HepG2 (cell line): Measurements from ENCODE around the gene CEP43. TPM values are rescaled to one million over a fixed set of nuclear protein-coding genes. Genes with fewer than 3 reads are reported as not detected.

ENCODE experiments used
- ATAC-seq: fragments of 200-7000 bp; cut with Tn5 transposase; 3 replicates; pipeline ENCODE4 v1.9.1; 2020; ENCODE audit warnings: mild to moderate bottlenecking, moderate library complexity
- BruUV-seq: library from RNA; stranded (reverse); fragments of 400-500 nt; replicated peaks from 2 replicates; lab custom pipeline; 2021; lab: Mats Ljungman, UMichigan
- CTCF ChIA-PET: fragments of 300-600 bp; formaldehyde crosslinking; extraction: SDS; loops from one replicate; lab custom pipeline; 2021; ENCODE audit warnings: low total read pairs, inconsistent platforms, low intra/inter-chr PET ratio; lab: Yijun Ruan, JAX
- POLR2A ChIA-PET: fragments of 350-600 bp; sonication (Branson Sonifier 250); formaldehyde crosslinking; loops from one replicate; lab custom pipeline; 2020; ENCODE audit warnings: antibody characterized with exemption, inconsistent platforms; lab: Yijun Ruan, JAX
- DNase-seq: peaks from one replicate; pipeline ENCODE4 v3.0.0-alpha.2; 2015; ENCODE audit warnings: low spot score
- FAIRE-seq: peaks from 3 replicates; lab custom pipeline; 2011; peaks lifted over from hg19 to GRCh38; lab: Jason Lieb, UNC
- H2AFZ ChIP-seq: one replicate; pipeline ENCODE4 v1.6.1; 2011; ENCODE audit warnings: low read length, inconsistent platforms
- H3K27ac ChIP-seq: fragments of 300-600 bp; 3 replicates; pipeline ENCODE4 v1.8.0; 2011; ENCODE audit warnings: mixed run types, mild to moderate bottlenecking, mixed read lengths, low read length, inconsistent platforms; ENCODE audit not compliant: insufficient read depth; ENCODE audit errors: extremely low read length
- H3K27me3 ChIP-seq, 2 experiments: fragments of 200-600 bp in 1 of 2; 2 replicates in 1 of 2; 3 replicates in 1 of 2; pipeline versions ENCODE4 v1.6.0 to v1.8.0; 2011; ENCODE audit warnings: low read length in 2 of 2, mild to moderate bottlenecking in 2 of 2, moderate library complexity in 2 of 2, inconsistent platforms in 1 of 2; ENCODE audit not compliant: insufficient read depth in 2 of 2, control insufficient read depth in 1 of 2
- H3K36me3 ChIP-seq, 2 experiments: fragments of 200-600 bp in 1 of 2; replicated peaks in 1 of 2; 2 replicates in 1 of 2; 3 replicates in 1 of 2; pipeline versions ENCODE4 v1.5.1 to v1.8.0; 2011; ENCODE audit warnings: low read length in 2 of 2, inconsistent platforms in 1 of 2; ENCODE audit not compliant: insufficient read depth in 2 of 2, control insufficient read depth in 1 of 2
- H3K4me1 ChIP-seq: 2 replicates; pipeline ENCODE4 v1.5.1; 2012; ENCODE audit warnings: low read length, inconsistent platforms; ENCODE audit not compliant: insufficient read depth
- H3K4me2 ChIP-seq: 2 replicates; pipeline ENCODE4 v1.6.0; 2011; ENCODE audit warnings: low read depth, low read length, inconsistent platforms
- H3K4me3 ChIP-seq, 3 experiments: fragments of 200-600 bp in 1 of 3; sonication (generic), shearing (Covaris generic) in 1 of 3; replicated peaks in 1 of 3; 2 replicates each; pipeline ENCODE4 v1.5.1; 2011 to 2016; ENCODE audit warnings: low read length in 3 of 3, inconsistent platforms in 2 of 3, low read depth in 2 of 3, mild to moderate bottlenecking in 2 of 3, control low read depth in 1 of 3, mixed read lengths in 1 of 3; ENCODE audit not compliant: insufficient read depth in 1 of 3
- H3K79me2 ChIP-seq: one replicate; pipeline ENCODE4 v1.6.1; 2011; ENCODE audit warnings: low read length, inconsistent platforms; ENCODE audit not compliant: insufficient read depth
- H3K9ac ChIP-seq: 2 replicates; pipeline ENCODE4 v1.6.0; 2011; ENCODE audit warnings: mild to moderate bottlenecking, low read depth, low read length, inconsistent platforms; ENCODE audit not compliant: insufficient read depth
- H3K9me3 ChIP-seq: 2 replicates; pipeline ENCODE4 v1.5.1; 2012; ENCODE audit warnings: mild to moderate bottlenecking, low read length
- H4K20me1 ChIP-seq: 2 replicates; pipeline ENCODE4 v1.6.0; 2011; ENCODE audit warnings: inconsistent platforms, mild to moderate bottlenecking, low read length, moderate library complexity; ENCODE audit not compliant: insufficient read depth
- FOXA1 ChIP-seq, 2 experiments: fragments of 450-650 bp in 1 of 2; sonication (generic) in 1 of 2; formaldehyde crosslinking in 1 of 2; IDR thresholded peaks; 2 replicates each; pipeline versions ENCODE4 v1.4.0 to v1.6.1; 2016 to 2020; ENCODE audit warnings: missing genetic modification reagents in 1 of 2
- HNRNPUL1 ChIP-seq: fragments of 200-400 bp; formaldehyde crosslinking; IDR thresholded peaks from 2 replicates; pipeline ENCODE4 v1.6.1; 2017; ENCODE audit warnings: low read depth, mild to moderate bottlenecking, low read length, moderate library complexity
- KLF12 ChIP-seq: sonication (generic); formaldehyde crosslinking; IDR thresholded peaks from 2 replicates; pipeline ENCODE4 v1.4.0; 2020; ENCODE audit warnings: missing genetic modification reagents, borderline replicate concordance
- PITX1 ChIP-seq: sonication (generic); formaldehyde crosslinking; IDR thresholded peaks from 2 replicates; pipeline ENCODE4 v1.5.1; 2020; ENCODE audit warnings: mild to moderate bottlenecking, missing genetic modification reagents
- SAP130 ChIP-seq: IDR thresholded peaks from 2 replicates; pipeline ENCODE4 v1.6.1; 2016; ENCODE audit warnings: low read depth
- ZNF24 ChIP-seq: fragments of 450-650 bp; IDR thresholded peaks from 2 replicates; pipeline ENCODE4 v1.6.1; 2017; ENCODE audit warnings: antibody characterized with exemption, mild to moderate bottlenecking
- ZNF605 ChIP-seq: sonication (generic); formaldehyde crosslinking; IDR thresholded peaks from 2 replicates; pipeline ENCODE4 v1.8.0; 2022; ENCODE audit warnings: mild to moderate bottlenecking, missing genetic modification reagents
- WGBS: methylation state at CpG from one replicate; pipeline ENCODE4 v1.1.6; 2017; ENCODE audit warnings: low lambda C conversion rate; 5-methylcytosine and 5-hydroxymethylcytosine counted together
- in situ Hi-C: cut with HindIII; loops from 2 replicates; pipeline ENCODE4 v1.10.0; 2017; ENCODE audit warnings: low pct_unique_long_range_greater_than_20kb; ENCODE audit not compliant: extremely low pct_ligation_motif_present
- intact Hi-C: fragments of 100-400 bp; cut with micrococcal nuclease; formaldehyde crosslinking; loops from one replicate; pipeline ENCODE4 v1.10.0; 2022; ENCODE audit not compliant: unreplicated experiment
- polyA plus RNA-seq, 8 experiments: library from polyadenylated mRNA; depleted of rRNA in 3 of 8; stranded (reverse) in 7 of 8; unstranded in 1 of 8; fragments of >200 nt; fragmentation: Illumina TruSeq in 4 of 8; extraction: Trizol in 4 of 8; gene quantifications; 2 replicates each; pipeline versions ENCODE4 v1.2.1 to v1.2.3, GENCODE V29; 2011 to 2016; ENCODE audit warnings: low read depth in 4 of 8, missing spikeins in 1 of 8, mixed read lengths in 1 of 8; ENCODE audit not compliant: insufficient read depth in 1 of 8
- total RNA-seq, 5 experiments: library from RNA; depleted of rRNA; stranded (reverse); fragments of >200 nt; fragmentation: Illumina TruSeq; extraction: Trizol; gene quantifications; 2 replicates each; pipeline ENCODE4 v1.2.3, GENCODE V29; 2016; ENCODE audit warnings: low read depth in 1 of 5
- TF ChIP-seq, protein P1 (sequence below): IDR thresholded peaks from 2 replicates; pipeline ENCODE4 v1.6.1; 2016; ENCODE audit warnings: mild to moderate bottlenecking, missing biosample characterization, missing genetic modification reagents
- TF ChIP-seq, protein P2 (sequence below): fragments of 450-650 bp; IDR thresholded peaks from 2 replicates; pipeline ENCODE4 v1.6.1; 2016
- TF ChIP-seq, protein P3 (sequence below): sonication (generic); formaldehyde crosslinking; IDR thresholded peaks from 2 replicates; pipeline ENCODE4 v1.4.0; 2020; ENCODE audit warnings: missing genetic modification reagents, low read depth, mild to moderate bottlenecking, borderline replicate concordance
- TF ChIP-seq, protein P4 (sequence below): IDR thresholded peaks from 2 replicates; pipeline ENCODE4 v1.6.1; 2016
- TF ChIP-seq, protein P5 (sequence below): sonication (generic); formaldehyde crosslinking; IDR thresholded peaks from 2 replicates; pipeline ENCODE4 v1.5.0; 2020; ENCODE audit warnings: missing genetic modification reagents, mild to moderate bottlenecking, borderline replicate concordance

The CEP43 gene
- total and polyA plus RNA-seq, 2 of the 13 experiments (the other 11 are each of a cell fraction or from before 2014, with no cell fraction given): 29.3 to 73.9 TPM

DNA sequence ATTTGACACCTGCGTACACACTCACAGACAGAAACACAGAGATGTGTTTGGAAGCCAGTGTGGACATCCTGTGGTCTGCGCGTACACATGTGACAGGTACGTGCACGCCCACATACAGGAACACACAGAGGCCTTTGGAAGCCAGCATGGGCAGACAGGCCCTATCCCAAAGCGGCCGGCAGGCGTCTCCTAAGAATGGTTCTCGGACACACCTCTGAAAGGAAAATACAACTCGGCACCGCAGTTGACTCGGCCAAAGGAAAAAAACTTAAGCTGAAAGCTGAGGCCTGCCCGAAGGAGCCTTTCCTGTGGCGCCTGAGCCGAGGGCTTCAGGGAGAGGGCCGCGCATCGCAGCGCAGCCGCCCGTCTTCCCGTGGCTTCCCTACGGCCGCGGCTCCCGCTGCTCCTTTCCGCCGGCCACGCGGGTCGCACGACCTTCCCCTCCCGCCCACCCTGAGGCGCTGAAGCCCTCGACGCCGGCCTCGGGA lies 1.4 kb upstream of the CEP43 start (continued):
- TF ChIP-seq, protein P1, sequence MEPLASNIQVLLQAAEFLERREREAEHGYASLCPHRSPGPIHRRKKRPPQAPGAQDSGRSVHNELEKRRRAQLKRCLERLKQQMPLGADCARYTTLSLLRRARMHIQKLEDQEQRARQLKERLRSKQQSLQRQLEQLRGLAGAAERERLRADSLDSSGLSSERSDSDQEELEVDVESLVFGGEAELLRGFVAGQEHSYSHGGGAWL: 0 out of 2 replicates have a peak, but pooled peaks have one; percentile 27
- TF ChIP-seq, protein P2, sequence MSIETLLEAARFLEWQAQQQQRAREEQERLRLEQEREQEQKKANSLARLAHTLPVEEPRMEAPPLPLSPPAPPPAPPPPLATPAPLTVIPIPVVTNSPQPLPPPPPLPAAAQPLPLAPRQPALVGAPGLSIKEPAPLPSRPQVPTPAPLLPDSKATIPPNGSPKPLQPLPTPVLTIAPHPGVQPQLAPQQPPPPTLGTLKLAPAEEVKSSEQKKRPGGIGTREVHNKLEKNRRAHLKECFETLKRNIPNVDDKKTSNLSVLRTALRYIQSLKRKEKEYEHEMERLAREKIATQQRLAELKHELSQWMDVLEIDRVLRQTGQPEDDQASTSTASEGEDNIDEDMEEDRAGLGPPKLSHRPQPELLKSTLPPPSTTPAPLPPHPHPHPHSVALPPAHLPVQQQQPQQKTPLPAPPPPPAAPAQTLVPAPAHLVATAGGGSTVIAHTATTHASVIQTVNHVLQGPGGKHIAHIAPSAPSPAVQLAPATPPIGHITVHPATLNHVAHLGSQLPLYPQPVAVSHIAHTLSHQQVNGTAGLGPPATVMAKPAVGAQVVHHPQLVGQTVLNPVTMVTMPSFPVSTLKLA: 0 out of 2 replicates have a peak, but pooled peaks have one; percentile 9
- TF ChIP-seq ZNF605 (CRISPR knock-in tag): no peak
- TF ChIP-seq, protein P3, sequence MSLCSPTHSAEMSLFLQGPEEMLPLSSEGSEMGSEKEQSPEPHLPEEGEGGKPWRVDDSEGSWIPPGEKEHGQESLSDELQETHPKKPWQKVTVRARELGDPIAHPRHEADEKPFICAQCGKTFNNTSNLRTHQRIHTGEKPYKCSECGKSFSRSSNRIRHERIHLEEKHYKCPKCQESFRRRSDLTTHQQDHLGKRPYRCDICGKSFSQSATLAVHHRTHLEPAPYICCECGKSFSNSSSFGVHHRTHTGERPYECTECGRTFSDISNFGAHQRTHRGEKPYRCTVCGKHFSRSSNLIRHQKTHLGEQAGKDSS (CRISPR knock-in tag): no peak; the same call in 1 of the 2 replicates

DNA sequence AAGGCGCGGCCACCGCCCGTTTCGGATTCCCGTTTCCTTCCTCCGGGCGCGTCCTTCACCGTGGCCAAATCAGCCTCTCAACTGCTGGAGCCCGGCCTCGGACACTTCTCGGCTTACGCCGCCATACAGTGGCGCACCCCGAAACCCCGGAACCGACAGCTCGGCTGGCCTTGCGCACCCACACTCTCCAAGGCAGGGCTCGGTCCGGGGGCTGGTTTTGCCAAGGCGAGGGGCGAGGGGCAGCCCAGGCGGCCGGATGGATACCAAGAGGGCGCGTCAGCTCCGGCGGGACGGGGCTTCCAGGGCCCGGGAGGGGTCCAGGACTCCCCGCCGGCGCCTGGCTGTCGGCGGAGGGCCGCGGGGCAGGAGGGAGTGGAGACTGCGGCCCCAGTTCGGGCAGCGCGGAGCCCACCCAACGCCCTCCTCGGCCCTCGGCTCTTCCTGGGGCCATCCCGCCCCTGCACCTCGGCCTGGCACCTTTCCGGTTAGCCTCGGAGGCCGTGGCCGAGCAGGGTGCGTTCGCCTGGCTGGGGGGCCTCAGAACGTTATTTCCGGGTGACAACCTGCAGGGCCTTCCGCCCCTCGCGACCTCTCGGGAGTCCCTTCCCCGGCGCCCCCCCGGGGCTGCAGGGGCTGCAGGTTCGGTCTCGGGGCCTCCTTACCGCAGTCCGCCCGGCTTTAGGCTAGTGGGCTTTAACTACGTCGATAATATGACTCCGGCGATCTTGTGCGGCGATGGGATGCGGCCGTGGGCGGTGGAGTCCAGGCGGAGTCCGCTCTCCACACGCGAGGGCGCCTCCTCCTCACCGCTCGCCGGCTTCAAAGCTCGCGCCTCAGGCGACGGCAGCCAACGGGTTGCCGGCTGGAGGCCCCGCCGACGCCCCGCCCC lies 697 bp upstream of the CEP43 start:
- peak; percentile 87 for ATAC-seq
- Histone ChIP-seq H3K27me3 (no peaks in the 10 kb centered on the region; a peak in 1 of 5 replicates), H3K27ac (peak overlapping the region; percentile 60), H2AFZ (no peak overlapping the region), H3K4me2 (peak overlapping the region; percentile 85), H3K79me2 (peaks cover 81% of the 10 kb centered on the region), H3K9me3 (no peaks in the 10 kb centered on the region), H3K36me3 (peaks cover 9 to 29% of the 10 kb centered on the region in 2 experiments), H3K9ac (peak overlapping the region; percentile 76), H3K4me1 (peaks cover 46% of the 10 kb centered on the region), H4K20me1 (peaks cover 17% of the 10 kb centered on the region), H3K4me3 (peak overlapping the region; percentile 82 to 97 (median 91))
- POLR2A ChIA-PET: interaction anchor here (1.4 to 3.1 kb wide), 4 partner anchors 9 to 143 kb away, joined by 3 to 18 read pairs (median 13); partner anchors contain the start of gene RNASET2
- in situ Hi-C loops: no loop called here
- CTCF ChIA-PET: interaction anchor here (1.4 to 2.2 kb wide), 2 partner anchors 143 kb away, joined by 3 to 24 read pairs; no protein-coding TSS in a partner anchor
- WGBS: 0% methylated on average over 26 of the region's 96 CpGs
- no peak for DNase-seq
- intact Hi-C loops: no loop called here
- FAIRE-seq: no peak
- TSS peak; percentile 31 for BruUV-seq
- TF ChIP-seq, protein P4, sequence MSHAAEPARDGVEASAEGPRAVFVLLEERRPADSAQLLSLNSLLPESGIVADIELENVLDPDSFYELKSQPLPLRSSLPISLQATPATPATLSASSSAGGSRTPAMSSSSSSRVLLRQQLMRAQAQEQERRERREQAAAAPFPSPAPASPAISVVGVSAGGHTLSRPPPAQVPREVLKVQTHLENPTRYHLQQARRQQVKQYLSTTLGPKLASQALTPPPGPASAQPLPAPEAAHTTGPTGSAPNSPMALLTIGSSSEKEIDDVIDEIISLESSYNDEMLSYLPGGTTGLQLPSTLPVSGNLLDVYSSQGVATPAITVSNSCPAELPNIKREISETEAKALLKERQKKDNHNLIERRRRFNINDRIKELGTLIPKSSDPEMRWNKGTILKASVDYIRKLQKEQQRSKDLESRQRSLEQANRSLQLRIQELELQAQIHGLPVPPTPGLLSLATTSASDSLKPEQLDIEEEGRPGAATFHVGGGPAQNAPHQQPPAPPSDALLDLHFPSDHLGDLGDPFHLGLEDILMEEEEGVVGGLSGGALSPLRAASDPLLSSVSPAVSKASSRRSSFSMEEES (CRISPR knock-in tag): no peak
- TF ChIP-seq, protein P5, sequence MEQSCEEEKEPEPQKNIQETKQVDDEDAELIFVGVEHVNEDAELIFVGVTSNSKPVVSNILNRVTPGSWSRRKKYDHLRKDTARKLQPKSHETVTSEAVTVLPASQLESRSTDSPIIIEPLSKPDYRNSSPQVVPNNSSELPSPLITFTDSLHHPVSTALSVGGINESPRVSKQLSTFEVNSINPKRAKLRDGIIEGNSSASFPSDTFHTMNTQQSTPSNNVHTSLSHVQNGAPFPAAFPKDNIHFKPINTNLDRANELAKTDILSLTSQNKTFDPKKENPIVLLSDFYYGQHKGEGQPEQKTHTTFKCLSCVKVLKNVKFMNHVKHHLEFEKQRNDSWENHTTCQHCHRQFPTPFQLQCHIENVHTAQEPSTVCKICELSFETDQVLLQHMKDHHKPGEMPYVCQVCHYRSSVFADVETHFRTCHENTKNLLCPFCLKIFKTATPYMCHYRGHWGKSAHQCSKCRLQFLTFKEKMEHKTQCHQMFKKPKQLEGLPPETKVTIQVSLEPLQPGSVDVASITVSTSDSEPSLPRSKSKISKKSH: peak; percentile 26; the same call in 1 of the 2 replicates
- peak; percentile 98 for TF ChIP-seq SAP130 (CRISPR knock-in tag)
- TF ChIP-seq PITX1: no peak
- no peak for TF ChIP-seq ZNF24
- TF ChIP-seq KLF12: no peak; the same call in 1 of the 2 replicates
- no peak for TF ChIP-seq FOXA1 (IDR thresholded peaks at IDR 0.05)
- TF ChIP-seq FOXA1 (CRISPR knock-in tag; IDR thresholded peaks at IDR 0.05): peak; percentile 2; the same call in 1 of the 2 replicates
- TF ChIP-seq HNRNPUL1: no peak
